DMS114 treated with DMSO at 0.1 percent for 48 hours (cell line): ENCODE results near the gene NHERF2.
"Not testable (repeated sequence)": the region's sequence is repeated elsewhere in the genome, so short reads cannot be mapped to it uniquely, and the experiment has no call there.

Experiments
- DNase-seq: peaks from one replicate; lab custom pipeline; 2025; ENCODE audit not compliant: unreplicated experiment; lab: John Stamatoyannopoulos, UW

The NHERF2 gene

GRCh38 chr16:2025878-2026460, 733 bp upstream of the NHERF2 start:
- DNase-seq: no peak

- no peak for DNase-seq
Observed at GRCh38 chr16:2027024-2028010, 615 bp downstream of the NHERF2 start.

GRCh38 chr16:2028146-2028545, 1.4 kb downstream of the NHERF2 start:
- DNase-seq: no peak

GRCh38 chr16:2028620-2029220, 2.0 kb downstream of the NHERF2 start:
- no peak for DNase-seq

- no peak for DNase-seq
Observed at GRCh38 chr16:2029350-2029749, 2.6 kb downstream of the NHERF2 start.

GRCh38 chr16:2030036-2030435, 3.3 kb downstream of the NHERF2 start:
- DNase-seq: no peak

- no peak for DNase-seq
Observed at GRCh38 chr16:2031081-2031577, 4.4 kb downstream of the NHERF2 start.

- no peak for DNase-seq
Observed at GRCh38 chr16:2032285-2033056, 5.8 kb downstream of the NHERF2 start.

- DNase-seq: no peak
Observed at GRCh38 chr16:2033057-2033908, 6.6 kb downstream of the NHERF2 start.

GRCh38 chr16:2033909-2034695, 7.4 kb downstream of the NHERF2 start:
- DNase-seq: not testable (repeated sequence)

GRCh38 chr16:2034696-2035430, 8.2 kb downstream of the NHERF2 start:
- DNase-seq: no peak

GRCh38 chr16:2035431-2036199, 8.9 kb downstream of the NHERF2 start:
- no peak for DNase-seq

GRCh38 chr16:2036200-2036966, 9.7 kb downstream of the NHERF2 start:
- DNase-seq: no peak

GRCh38 chr16:2037115-2037514, 10.4 kb downstream of the NHERF2 start:
- no peak for DNase-seq

- DNase-seq: no peak
Observed at GRCh38 chr16:2037647-2038381, 11.1 kb downstream of the NHERF2 start.
